Glutamatergic neuron (in vitro differentiated cells): ENCODE results near the gene AHI1. TPM values are rescaled to one million over a fixed set of nuclear protein-coding genes. Genes with fewer than 3 reads are reported as not detected.

Experiments used
- DNase-seq: peaks from one replicate; pipeline ENCODE4 v3.0.0; 2022
- H3K27ac Mint-ChIP-seq: one replicate; pipeline ENCODE4 v1.8.0; 2020; ENCODE audit warnings: mild to moderate bottlenecking, mixed read lengths, inconsistent platforms; ENCODE audit not compliant: unreplicated experiment
- H3K27me3 Mint-ChIP-seq: one replicate; pipeline ENCODE4 v1.8.0; 2020; ENCODE audit warnings: mild to moderate bottlenecking, moderate library complexity, mixed read lengths, inconsistent platforms; ENCODE audit not compliant: unreplicated experiment
- H3K36me3 Mint-ChIP-seq: one replicate; pipeline ENCODE4 v1.8.0; 2020; ENCODE audit warnings: mild to moderate bottlenecking, mixed read lengths, inconsistent platforms; ENCODE audit not compliant: unreplicated experiment
- H3K4me1 Mint-ChIP-seq: one replicate; pipeline ENCODE4 v1.8.0; 2020; ENCODE audit warnings: mild to moderate bottlenecking, low read depth, mixed read lengths, inconsistent platforms; ENCODE audit not compliant: unreplicated experiment
- H3K4me3 Mint-ChIP-seq: one replicate; pipeline ENCODE4 v1.8.0; 2020; ENCODE audit warnings: mild to moderate bottlenecking, mixed read lengths, inconsistent platforms; ENCODE audit not compliant: unreplicated experiment
- H3K9me3 Mint-ChIP-seq: one replicate; pipeline ENCODE4 v1.8.0; 2020; ENCODE audit warnings: mild to moderate bottlenecking, moderate library complexity, mixed read lengths, inconsistent platforms; ENCODE audit not compliant: unreplicated experiment
- CTCF ChIP-seq: fragments of 200-600 bp; sonication (generic); IDR thresholded peaks from one replicate; pipeline ENCODE4 v1.5.0; 2021; ENCODE audit not compliant: partially characterized antibody, unreplicated experiment
- total RNA-seq: library from RNA; stranded (reverse); fragmentation: NEBNext Ultra II Directional; extraction: Animal tissue kit (Norgen Biotek cat#: 25700); gene quantifications from one replicate; pipeline ENCODE4 v1.2.1, GENCODE V29; 2021; ENCODE audit not compliant: unreplicated experiment

AHI1 gene
- total RNA-seq, 1 donor from 2014 or later = 11.1 TPM

- Mint-ChIP-seq H3K27me3 (peaks cover 2% of the 10 kb centered on the region), H3K4me3 (no peak overlapping the region), H3K36me3 (no peaks in the 10 kb centered on the region), H3K27ac (no peak overlapping the region), H3K9me3 (no peaks in the 10 kb centered on the region), H3K4me1 (no peaks in the 10 kb centered on the region)
- DNase-seq = no peak
- TF ChIP-seq CTCF = no peak
These were observed 222.8 kb downstream of the AHI1 start for GRCh38 chr6:135274561-135275293.

GRCh38 chr6:135271626-135272025, 225.9 kb downstream of the AHI1 start:
- no peak for TF ChIP-seq CTCF
- H3K9me3 Mint-ChIP-seq = no peaks in the 10 kb centered on the region
- H3K4me1 Mint-ChIP-seq = no peaks in the 10 kb centered on the region
- no peaks in the 10 kb centered on the region for H3K36me3 Mint-ChIP-seq
- no peak overlapping the region for H3K27ac Mint-ChIP-seq
- no peak overlapping the region for H3K4me3 Mint-ChIP-seq
- no peak for DNase-seq
- peaks cover 2% of the 10 kb centered on the region for H3K27me3 Mint-ChIP-seq

GRCh38 chr6:135270676-135271536, 226.6 kb downstream of the AHI1 start:
- no peaks in the 10 kb centered on the region for H3K36me3 Mint-ChIP-seq
- no peak for TF ChIP-seq CTCF
- H3K27me3 Mint-ChIP-seq = peaks cover 2% of the 10 kb centered on the region
- no peak overlapping the region for H3K27ac Mint-ChIP-seq
- no peak for DNase-seq
- H3K4me1 Mint-ChIP-seq = no peaks in the 10 kb centered on the region
- H3K9me3 Mint-ChIP-seq = no peaks in the 10 kb centered on the region
- H3K4me3 Mint-ChIP-seq = no peak overlapping the region

GRCh38 chr6:135269481-135269891, 228.1 kb downstream of the AHI1 start:
- Mint-ChIP-seq H3K27me3 (no peaks in the 10 kb centered on the region), H3K4me3 (no peak overlapping the region), H3K27ac (no peak overlapping the region), H3K9me3 (no peaks in the 10 kb centered on the region), H3K4me1 (no peaks in the 10 kb centered on the region), H3K36me3 (no peaks in the 10 kb centered on the region)
- no peak for DNase-seq
- no peak for TF ChIP-seq CTCF

- Mint-ChIP-seq H3K27ac (no peak overlapping the region), H3K4me1 (no peaks in the 10 kb centered on the region), H3K36me3 (no peaks in the 10 kb centered on the region), H3K4me3 (no peak overlapping the region), H3K9me3 (no peaks in the 10 kb centered on the region), H3K27me3 (no peaks in the 10 kb centered on the region)
- TF ChIP-seq CTCF = no peak
- DNase-seq = no peak
These were observed 228.8 kb downstream of the AHI1 start for GRCh38 chr6:135268740-135269139.
